GM12878 (cell line): ENCODE results near the gene REV3L. TPM values are rescaled to one million over a fixed set of nuclear protein-coding genes. Genes with fewer than 3 reads are reported as not detected.

Experiments used
- ATAC-seq: fragments of 200-7000 bp; cut with Tn5 transposase; 3 replicates; pipeline ENCODE4 v1.9.1; 2020; ENCODE audit warnings: mild to moderate bottlenecking, moderate library complexity
- BruUV-seq: library from RNA; stranded (reverse); fragments of 400-500 nt; replicated peaks from 2 replicates; lab custom pipeline; 2021; lab: Mats Ljungman, UMichigan
- CTCF ChIA-PET: fragments of 300-600 bp; sonication (Branson Sonifier 250); formaldehyde crosslinking; extraction: SDS; loops from one replicate; lab custom pipeline; 2021; ENCODE audit warnings: inconsistent platforms; lab: Yijun Ruan, JAX
- POLR2A ChIA-PET: fragments of 350-600 bp; formaldehyde crosslinking; extraction: SDS; loops from one replicate; lab custom pipeline; 2021; ENCODE audit warnings: inconsistent platforms; lab: Charles Lee
- RAD21 ChIA-PET: fragments of 300-600 bp; sonication (Branson Sonifier 250); formaldehyde crosslinking; loops from one replicate; lab custom pipeline; 2023; ENCODE audit warnings: antibody characterized with exemption; ENCODE audit not compliant: unreplicated experiment; lab: Charles Lee
- SMC1A ChIA-PET: fragments of 300-600 bp; sonication (Branson Sonifier 250); formaldehyde crosslinking; loops from one replicate; lab custom pipeline; 2023; ENCODE audit not compliant: unreplicated experiment, uncharacterized antibody; lab: Charles Lee
- DNase-seq: peaks from one replicate; pipeline ENCODE4 v3.0.0-alpha.2; 2011; ENCODE audit warnings: low read depth, low spot score
- FAIRE-seq: peaks from 3 replicates; lab custom pipeline; 2011; peaks lifted over from hg19 to GRCh38; lab: Jason Lieb, UNC
- H2AFZ ChIP-seq: 2 replicates; pipeline ENCODE4 v1.6.0; 2011; ENCODE audit warnings: low read depth, low read length, control low read depth; ENCODE audit not compliant: control insufficient read depth
- H3K27ac ChIP-seq: 2 replicates; pipeline ENCODE4 v1.5.1; 2011; ENCODE audit warnings: control low read depth; ENCODE audit not compliant: control insufficient read depth, insufficient read depth
- H3K27me3 ChIP-seq, 2 experiments: replicated peaks in 1 of 2; 2 replicates each; pipeline versions ENCODE4 v1.6.0 to v1.6.1; 2011; ENCODE audit warnings: low read length in 1 of 2; ENCODE audit not compliant: control insufficient read depth in 2 of 2, insufficient read depth in 2 of 2
- H3K36me3 ChIP-seq, 2 experiments: 2 replicates each; pipeline ENCODE4 v1.5.1; 2011; ENCODE audit warnings: low read length in 1 of 2; ENCODE audit not compliant: control insufficient read depth in 2 of 2, insufficient read depth in 2 of 2
- H3K4me1 ChIP-seq: 2 replicates; pipeline ENCODE4 v1.6.1; 2011; ENCODE audit warnings: mild to moderate bottlenecking, low read length, moderate library complexity, mixed read lengths; ENCODE audit not compliant: control insufficient read depth, insufficient read depth
- H3K4me2 ChIP-seq: 2 replicates; pipeline ENCODE4 v1.6.0; 2011; ENCODE audit warnings: control low read depth; ENCODE audit not compliant: control insufficient read depth, insufficient read depth
- H3K4me3 ChIP-seq: fragments of 200-600 bp; sonication (generic); 2 replicates; pipeline ENCODE4 v1.5.1; 2016
- H3K79me2 ChIP-seq: 2 replicates; pipeline ENCODE4 v1.6.0; 2011; ENCODE audit warnings: low read length; ENCODE audit not compliant: control insufficient read depth, insufficient read depth
- H3K9ac ChIP-seq: 2 replicates; pipeline ENCODE4 v1.8.0; 2011; ENCODE audit warnings: low read length, control low read depth, mixed read lengths; ENCODE audit not compliant: control insufficient read depth, insufficient read depth
- H3K9me3 ChIP-seq: replicated peaks from 3 replicates; pipeline ENCODE4 v1.5.1; 2011; ENCODE audit warnings: mild to moderate bottlenecking, low read length; ENCODE audit not compliant: control insufficient read depth, insufficient read depth
- H4K20me1 ChIP-seq: 2 replicates; pipeline ENCODE4 v1.6.0; 2011; ENCODE audit not compliant: control insufficient read depth, insufficient read depth
- ATF3 ChIP-seq: IDR thresholded peaks from 2 replicates; pipeline ENCODE4 v1.6.1; 2011; ENCODE audit warnings: low read depth, mild to moderate bottlenecking, low read length, moderate library complexity, borderline replicate concordance; ENCODE audit errors: extremely low read depth
- BCL3 ChIP-seq: IDR thresholded peaks from 2 replicates; pipeline ENCODE4 v1.6.1; 2011; ENCODE audit warnings: borderline replicate concordance, low read depth, mild to moderate bottlenecking, moderate library complexity, low read length; ENCODE audit not compliant: insufficient read depth, poor library complexity, severe bottlenecking
- BMI1 ChIP-seq: fragments of 450-650 bp; IDR thresholded peaks from 2 replicates; pipeline ENCODE4 v1.6.1; 2016; ENCODE audit warnings: mild to moderate bottlenecking, moderate library complexity, borderline replicate concordance
- HCFC1 ChIP-seq: fragments of 150-350 bp; IDR thresholded peaks from 2 replicates; pipeline ENCODE4 v1.6.1; 2014; ENCODE audit warnings: low read length
- REST ChIP-seq: IDR thresholded peaks from 2 replicates; pipeline ENCODE4 v1.6.1; 2012; ENCODE audit warnings: mild to moderate bottlenecking, low read depth, low read length
- SRF ChIP-seq, 2 experiments: IDR thresholded peaks; 2 replicates each; pipeline ENCODE4 v1.6.1; 2011; ENCODE audit warnings: low read depth in 2 of 2, low read length in 2 of 2, mild to moderate bottlenecking in 1 of 2, moderate library complexity in 1 of 2
- SUPT20H ChIP-seq: IDR thresholded peaks from 2 replicates; pipeline ENCODE4 v1.6.1; 2011; ENCODE audit warnings: low read depth, mild to moderate bottlenecking, low read length, moderate library complexity, borderline replicate concordance; ENCODE audit not compliant: control insufficient read depth
- WRNIP1 ChIP-seq: IDR thresholded peaks from 2 replicates; pipeline ENCODE4 v1.6.1; 2011; ENCODE audit warnings: low read depth, low read length, improper control_type of control experiment, borderline replicate concordance
- YY1 ChIP-seq: IDR thresholded peaks from 2 replicates; pipeline ENCODE4 v1.6.1; 2011; ENCODE audit warnings: low read depth, mild to moderate bottlenecking, low read length
- ZSCAN29 ChIP-seq: fragments of 450-650 bp; IDR thresholded peaks from 2 replicates; pipeline ENCODE4 v1.6.1; 2017; ENCODE audit warnings: mild to moderate bottlenecking, moderate library complexity
- WGBS: methylation state at CpG from one replicate; pipeline ENCODE4 v1.1.6; 2016; ENCODE audit warnings: low lambda C conversion rate; ENCODE audit not compliant: insufficient replicate concordance, insufficient coverage; ENCODE audit errors: missing lambda C conversion rate; 5-methylcytosine and 5-hydroxymethylcytosine counted together
- in situ Hi-C: fragments of 300-500 bp; cut with MboI; formaldehyde crosslinking; loops from 9 replicates; pipeline ENCODE4 v1.14.3; 2018; ENCODE audit warnings: mixed read lengths
- intact Hi-C: fragments of 100-400 bp; cut with micrococcal nuclease; formaldehyde crosslinking; loops from one replicate; pipeline ENCODE4 v1.14.2; 2022; ENCODE audit not compliant: unreplicated experiment
- polyA plus RNA-seq, 11 experiments: library from polyadenylated mRNA; depleted of rRNA in 4 of 11; unstranded in 6 of 11; stranded (reverse) in 5 of 11; fragments of >200 nt; fragmentation: Nextera tagmentation in 4 of 11; fragmentation: Illumina TruSeq in 1 of 11; extraction: Ambion mirVana in 4 of 11; extraction: Trizol in 1 of 11; gene quantifications; 1 replicate in 1 of 11; 2 replicates in 10 of 11; pipeline versions ENCODE4 v1.2.1 to v1.2.3, GENCODE V29; 2011 to 2016; ENCODE audit warnings: inconsistent platforms in 2 of 11, missing spikeins in 2 of 11, low read depth in 1 of 11
- total RNA-seq, 4 experiments: library from RNA; depleted of rRNA in 3 of 4; stranded (reverse); fragments of >200 nt in 3 of 4; fragmentation: Illumina TruSeq in 1 of 4; extraction: Trizol in 1 of 4; gene quantifications; 2 replicates each; pipeline versions ENCODE4 v1.2.1 to v1.2.3, GENCODE V29; 2013 to 2021

The REV3L gene
- total and polyA plus RNA-seq, 10 of the 15 experiments (the other 5 are each of a cell fraction or from before 2014, with no cell fraction given) = 7.6 to 33.6 (median 21.5) TPM

GRCh38 chr6:111522393-111523020 lies 39.5 kb upstream of the REV3L start:
- Histone ChIP-seq H3K27ac (no peak overlapping the region), H3K9ac (no peak overlapping the region), H4K20me1 (no peaks in the 10 kb centered on the region), H3K4me1 (no peaks in the 10 kb centered on the region), H3K4me3 (no peak overlapping the region), H3K9me3 (no peaks in the 10 kb centered on the region), H3K27me3 (no peaks in the 10 kb centered on the region), H3K36me3 (no peaks in the 10 kb centered on the region), H3K4me2 (no peak overlapping the region), H3K79me2 (no peaks in the 10 kb centered on the region), H2AFZ (no peak overlapping the region)
- TF ChIP-seq ZSCAN29 (no peak), HCFC1 (no peak), ATF3 (no peak), SRF (IDR thresholded peaks at IDR 0.05; ENCODE audit: low read depth in 2 of 2, low read length in 2 of 2) (no peak), BMI1 (no peak), SUPT20H (no peak), WRNIP1 (no peak), YY1 (no peak), REST (no peak), BCL3 (no peak)
- WGBS = 75% methylated on average over 4 of the region's 4 CpGs
- ATAC-seq = no peak
- no peak for FAIRE-seq
- RAD21 ChIA-PET = no interaction called here
- no peak for DNase-seq
- intact Hi-C loops = no loop called here
- POLR2A ChIA-PET = no interaction called here
- BruUV-seq = no TSS peak
- in situ Hi-C loops = no loop called here
- SMC1A ChIA-PET = interaction anchor here (0.8 to 1.5 kb wide), 3 partner anchors 12 to 28 kb away, joined by 3 to 4 read pairs (median 4); no protein-coding TSS in a partner anchor
- CTCF ChIA-PET = interaction anchor here (0.8 kb wide), 1 partner anchor 474 kb away, joined by 3 read pairs; no protein-coding TSS in a partner anchor
